Activated CD8-positive, alpha-beta memory T cell treated with anti-CD3 and anti-CD28 coated beads for 24 hours (primary cell): Measurements from ENCODE around the gene KAT5.
"Not testable (repeated sequence)": the region's sequence is repeated elsewhere in the genome, so short reads cannot be mapped to it uniquely, and the experiment has no call there.

ENCODE experiments used
- DNase-seq: peaks from one replicate; pipeline ENCODE4 v3.0.0-alpha.2; 2020

The KAT5 gene

GRCh38 chr11:65710421-65710820 is 1.6 kb upstream of the KAT5 start:
- no peak for DNase-seq

- no peak for DNase-seq
Observed at GRCh38 chr11:65712633-65713076, 603 bp downstream of the KAT5 start.

DNA sequence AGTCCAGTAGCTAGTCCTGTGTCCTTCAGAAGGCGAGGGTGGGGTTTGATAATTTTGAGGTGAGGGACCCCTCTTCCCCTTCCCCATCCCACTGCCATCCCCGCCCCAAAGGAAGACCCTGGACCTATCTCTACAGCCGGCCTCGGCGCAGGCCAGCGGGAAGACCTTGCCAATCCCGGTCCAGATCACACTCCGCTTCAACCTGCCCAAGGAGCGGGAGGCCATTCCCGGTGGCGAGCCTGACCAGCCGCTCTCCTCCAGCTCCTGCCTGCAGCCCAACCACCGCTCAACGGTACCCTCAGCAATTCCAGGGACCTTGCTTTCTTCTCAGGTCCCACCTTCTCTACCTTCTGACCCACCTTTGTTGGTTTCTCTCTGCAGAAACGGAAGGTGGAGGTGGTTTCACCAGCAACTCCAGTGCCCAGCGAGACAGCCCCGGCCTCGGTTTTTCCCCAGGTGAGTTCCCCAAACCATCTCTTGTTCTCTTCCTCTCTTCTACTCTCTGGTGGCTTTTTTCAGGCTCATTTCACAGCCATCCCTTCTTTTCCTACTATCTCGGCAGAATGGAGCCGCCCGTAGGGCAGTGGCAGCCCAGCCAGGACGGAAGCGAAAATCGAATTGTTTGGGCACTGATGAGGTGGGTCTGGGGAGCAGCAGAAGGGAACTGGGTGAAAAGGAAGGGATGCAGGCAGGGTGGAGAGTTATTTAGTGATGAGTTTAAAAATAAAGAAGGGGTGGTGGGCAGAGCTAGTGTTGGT is 1.3 kb downstream of the KAT5 start:
- no peak for DNase-seq

DNA sequence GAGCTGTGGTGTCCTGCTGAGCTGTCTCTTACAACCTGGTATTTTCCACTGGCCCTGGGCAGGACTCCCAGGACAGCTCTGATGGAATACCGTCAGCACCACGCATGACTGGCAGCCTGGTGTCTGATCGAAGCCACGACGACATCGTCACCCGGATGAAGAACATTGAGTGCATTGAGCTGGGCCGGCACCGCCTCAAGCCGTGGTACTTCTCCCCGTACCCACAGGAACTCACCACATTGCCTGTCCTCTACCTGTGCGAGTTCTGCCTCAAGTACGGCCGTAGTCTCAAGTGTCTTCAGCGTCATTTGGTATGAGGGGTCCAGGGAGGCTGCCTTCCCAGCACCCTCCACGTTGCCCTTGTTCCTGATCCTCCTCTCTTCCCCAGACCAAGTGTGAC is 2.4 kb downstream of the KAT5 start:
- DNase-seq = peak; percentile 51

- DNase-seq = peak; percentile 55
Observed at GRCh38 chr11:65716302-65716701, 4.2 kb downstream of the KAT5 start.

GRCh38 chr11:65716774-65717405 is 4.8 kb downstream of the KAT5 start:
- DNase-seq = no peak

GRCh38 chr11:65717906-65718305 is 5.9 kb downstream of the KAT5 start:
- no peak for DNase-seq

GRCh38 chr11:65718531-65718930 is 6.5 kb downstream of the KAT5 start:
- DNase-seq = no peak

- no peak for DNase-seq
Observed at GRCh38 chr11:65718964-65719492, 7.0 kb downstream of the KAT5 start.

GRCh38 chr11:65719871-65720210 is 7.8 kb downstream of the KAT5 start:
- no peak for DNase-seq

DNA sequence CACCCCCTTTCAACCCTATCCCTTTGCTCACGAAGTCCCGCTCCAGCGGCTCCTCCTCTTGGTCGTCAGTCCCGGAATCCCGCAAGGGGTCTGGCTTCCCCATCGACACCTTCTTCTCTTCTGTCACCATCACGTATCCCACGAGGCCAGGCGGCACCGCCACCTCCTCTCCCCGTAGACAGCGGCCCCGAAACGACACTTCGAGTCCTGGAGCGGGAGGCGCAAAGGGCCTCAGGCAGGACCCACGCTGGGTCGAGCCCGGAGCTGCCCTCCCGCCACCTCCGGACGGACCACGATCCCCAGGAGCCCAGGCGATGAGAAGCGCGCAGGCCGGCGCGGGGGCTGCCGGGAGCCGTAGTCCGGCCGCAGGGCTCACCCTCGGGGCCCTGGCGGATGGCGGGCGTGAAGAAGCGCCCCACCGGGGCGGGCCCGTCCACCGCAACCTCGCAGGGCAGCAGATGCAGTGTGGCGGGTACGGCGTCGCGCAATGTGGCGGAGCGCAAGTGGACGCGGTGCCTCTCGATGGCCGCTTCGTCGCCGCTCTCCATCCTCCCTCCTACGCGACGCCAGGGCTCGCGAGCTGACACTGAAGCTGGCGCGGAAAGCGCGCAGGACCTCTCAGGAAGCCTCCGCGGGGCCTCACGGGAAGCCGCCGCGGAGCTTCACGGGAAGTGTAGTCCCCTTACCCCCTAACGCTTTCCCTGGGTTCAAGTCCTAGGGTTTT is 8.3 kb downstream of the KAT5 start, which contains the start of gene RNASEH2C:
Gene RNASEH2C (minus strand): TSS at position 588 of the 724 bp plus-strand sequence. CDS start 40 bp downstream, at position 548.
- DNase-seq = peak; percentile 91

DNA sequence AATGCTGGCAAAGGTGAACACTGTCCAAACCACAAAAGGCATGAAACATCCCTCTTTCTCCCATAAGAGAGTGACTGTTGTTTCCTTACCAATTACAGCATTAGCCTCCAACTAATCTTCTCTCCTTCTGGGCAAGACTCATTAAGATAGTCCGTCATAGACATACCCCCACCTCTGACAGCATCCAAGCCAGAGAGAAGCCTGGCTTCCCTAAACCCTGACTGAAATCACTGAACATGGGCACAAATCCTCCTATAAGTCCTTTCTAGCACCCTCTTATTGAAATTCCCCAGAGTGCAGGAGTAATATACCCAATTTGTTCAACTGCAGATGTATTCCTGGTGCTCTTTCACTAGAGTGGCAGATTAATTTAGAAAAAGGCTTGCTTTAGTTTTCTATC is 10.2 kb downstream of the KAT5 start:
- DNase-seq = no peak

DNA sequence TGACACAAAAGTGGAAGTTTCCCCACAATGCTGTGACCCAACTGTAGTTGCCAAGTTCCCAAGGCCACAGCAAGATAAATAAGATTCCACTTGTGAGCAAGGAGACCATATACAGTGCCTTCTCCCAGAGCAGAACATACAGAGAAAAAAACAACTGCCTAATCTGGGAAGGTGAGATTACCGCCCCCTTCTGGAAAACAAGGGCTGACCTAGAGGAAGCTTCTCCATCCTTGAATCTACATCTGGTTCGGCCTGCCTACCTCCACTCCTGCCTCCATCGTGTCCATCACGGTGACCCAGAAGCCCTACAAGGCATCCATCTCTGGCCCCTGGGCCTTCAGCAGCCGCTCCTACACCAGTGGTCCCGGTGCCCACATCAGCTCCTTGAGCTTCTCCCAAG is 14.6 kb downstream of the KAT5 start:
- no peak for DNase-seq

- no peak for DNase-seq
Observed at GRCh38 chr11:65727865-65728264, 15.8 kb downstream of the KAT5 start.

DNA sequence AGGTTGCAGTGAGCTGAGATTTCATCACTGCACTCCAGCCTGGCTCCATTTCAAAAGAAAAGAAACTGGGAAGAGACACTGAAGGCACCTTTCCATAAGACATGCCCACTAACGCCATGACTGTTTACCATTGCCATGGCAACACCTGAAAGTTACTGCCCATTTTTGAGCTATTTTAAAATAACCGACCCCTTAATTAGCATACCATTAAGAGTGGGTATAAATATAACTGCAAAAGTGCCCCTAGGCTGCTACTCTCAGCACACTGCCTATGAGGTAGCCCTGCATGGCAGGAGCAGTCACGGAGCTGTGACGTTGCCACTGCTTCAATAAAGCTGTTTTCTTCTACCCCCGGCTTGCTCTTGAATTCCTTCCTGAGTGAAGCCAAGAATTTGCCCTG is 18.4 kb downstream of the KAT5 start:
- no peak for DNase-seq

DNA sequence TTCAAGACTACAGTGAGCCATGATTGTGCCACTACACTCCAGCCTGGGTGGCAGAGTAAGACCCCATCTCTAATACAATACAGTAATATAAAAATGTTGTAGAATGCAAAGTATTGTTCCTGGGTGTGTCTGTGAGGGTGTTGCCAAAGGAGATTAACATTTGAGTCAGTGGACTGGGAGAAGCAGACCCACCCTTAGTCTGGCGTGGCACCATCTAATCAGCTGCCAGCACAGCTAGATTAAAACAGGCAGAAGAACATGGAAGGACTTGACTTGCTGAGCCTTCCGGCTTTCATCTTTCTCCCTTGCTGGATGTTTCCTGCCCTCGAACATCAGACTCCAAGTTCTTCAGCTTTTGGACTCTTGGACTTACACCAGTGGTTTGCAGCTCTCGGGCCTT is 23.1 kb downstream of the KAT5 start:
- DNase-seq = not testable (repeated sequence)

DNA sequence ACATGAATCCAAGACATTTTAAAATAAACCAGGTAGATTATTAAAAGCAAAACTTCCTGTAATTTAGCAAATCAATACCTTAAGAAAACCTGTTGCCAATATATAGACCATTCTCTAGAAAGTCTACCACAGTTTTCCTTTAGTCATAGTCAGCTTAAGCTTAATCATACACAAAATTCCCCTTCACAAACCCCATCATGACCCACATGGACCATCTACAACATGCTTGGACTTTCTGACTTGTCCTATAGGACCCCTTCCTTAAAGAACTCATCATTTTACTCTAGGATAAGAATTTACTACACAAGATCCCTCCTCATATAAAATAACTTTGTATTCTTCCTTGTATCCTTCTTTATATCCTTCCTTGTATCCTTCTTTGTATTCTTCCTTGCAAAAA is 24.8 kb downstream of the KAT5 start:
- no peak for DNase-seq

DNA sequence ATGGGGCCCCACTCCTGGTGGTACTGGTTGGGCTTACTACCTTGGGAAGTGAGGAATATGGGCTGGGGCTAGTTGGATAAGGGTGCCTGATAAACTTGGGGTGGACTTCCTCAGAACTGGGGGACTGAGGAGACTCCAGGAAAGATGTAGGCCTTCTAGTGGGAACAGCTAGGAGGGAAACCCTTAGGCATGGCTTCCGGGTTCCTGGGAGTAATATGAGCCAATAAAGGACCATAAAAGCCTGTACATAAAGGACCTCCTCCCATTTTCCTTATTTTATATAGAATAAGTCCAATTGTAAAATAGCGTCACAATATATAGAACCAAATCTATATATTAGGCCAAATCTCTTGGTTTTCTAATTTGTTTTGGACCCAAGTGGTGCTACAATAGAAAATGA is 27.0 kb downstream of the KAT5 start:
- DNase-seq = no peak

DNA sequence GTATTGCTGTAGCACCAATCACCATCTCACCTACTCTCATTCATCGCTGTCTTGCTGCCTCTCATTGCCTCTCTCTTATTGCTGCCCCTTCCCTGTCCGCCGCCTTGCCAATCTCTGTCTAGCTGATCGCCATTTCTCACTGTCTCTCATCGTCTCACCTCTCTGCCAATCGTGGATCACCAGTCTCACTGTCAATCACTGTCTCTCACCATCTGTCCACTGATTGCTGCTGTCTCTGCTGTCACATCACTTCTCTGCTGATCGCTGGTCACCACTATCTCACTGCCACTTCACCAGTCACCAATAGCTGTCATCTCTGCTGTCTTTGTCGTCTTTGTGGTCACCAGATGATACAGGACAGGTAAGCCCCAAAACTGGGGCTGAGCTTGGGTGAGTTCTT is 29.1 kb downstream of the KAT5 start:
- DNase-seq = no peak

DNA sequence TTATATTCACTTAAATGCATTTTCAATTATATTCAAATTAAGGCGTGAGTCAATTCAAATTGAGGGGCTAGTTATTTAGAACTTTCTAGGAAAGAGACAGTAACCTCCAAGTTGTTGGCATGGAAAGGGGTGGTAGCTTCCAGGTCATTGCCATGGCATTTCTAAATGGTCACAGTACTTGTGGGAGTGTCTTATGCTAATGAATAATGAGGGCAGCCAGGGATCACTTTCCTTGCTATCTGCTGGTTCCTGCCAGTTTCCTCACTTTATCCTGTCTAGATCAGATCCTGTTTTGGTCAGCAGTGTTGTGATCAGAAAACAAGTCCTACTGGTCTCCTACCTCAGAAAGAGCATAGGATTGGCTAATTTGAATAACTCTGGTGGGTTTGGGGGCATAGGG is 30.3 kb downstream of the KAT5 start:
- no peak for DNase-seq

DNA sequence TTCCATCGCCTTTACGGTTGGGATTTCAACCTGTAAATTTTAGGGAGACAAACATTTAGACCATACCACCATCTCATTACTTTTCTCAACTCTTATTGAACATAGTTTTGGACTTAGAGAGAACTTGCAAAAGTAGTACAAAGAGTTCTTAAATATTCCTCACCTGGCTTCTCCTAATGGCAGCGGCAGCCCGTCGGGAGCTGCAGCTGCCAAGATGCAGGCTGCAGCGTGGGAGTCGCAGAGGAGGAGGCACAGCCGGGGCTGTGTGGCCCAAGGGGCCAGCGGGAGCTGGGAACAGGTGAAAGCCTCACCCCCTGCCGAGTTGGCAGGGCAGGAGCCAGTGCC is 31.6 kb downstream of the KAT5 start:
- no peak for DNase-seq

DNA sequence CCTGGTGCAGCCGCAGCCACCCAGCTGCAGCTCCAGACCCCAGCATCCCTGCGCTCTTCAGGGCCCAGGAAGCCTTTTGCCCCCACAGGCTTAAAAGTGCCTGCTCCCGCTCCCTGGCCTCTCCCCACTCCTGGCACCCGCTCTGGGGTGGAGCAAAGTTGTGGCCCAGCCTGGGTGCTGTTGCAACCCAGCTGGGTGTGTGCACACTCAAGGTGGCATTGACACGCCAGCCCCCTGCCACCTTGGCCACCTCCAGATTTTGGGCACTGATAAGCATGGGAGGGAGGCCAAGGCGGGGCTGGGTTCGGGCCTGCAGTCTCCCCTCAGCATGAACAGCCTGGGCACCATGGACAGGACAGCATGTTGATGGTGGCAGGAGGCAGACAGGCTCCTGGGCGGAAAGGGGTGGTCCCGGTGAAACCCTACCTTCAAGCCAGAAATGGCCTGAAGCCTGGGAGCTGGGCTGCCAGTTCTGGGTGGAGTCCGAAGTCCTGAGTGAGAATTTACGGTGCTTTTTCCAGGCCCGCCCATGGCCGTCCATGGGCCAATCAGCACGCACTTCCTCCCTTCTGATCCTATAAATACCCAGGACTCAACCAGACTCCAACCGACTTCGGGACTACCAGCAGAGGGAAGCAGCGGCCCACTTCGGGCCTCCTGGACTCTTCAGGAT is 32.1 kb downstream of the KAT5 start:
- no peak for DNase-seq

GRCh38 chr11:65744699-65745042 is 32.6 kb downstream of the KAT5 start:
- no peak for DNase-seq
